MM.1S (cell line): Measurements from ENCODE around the gene ZNF142.

Experiments used
- EZH2 ChIP-seq: fragments of 300-600 bp; sonication (generic); optimal IDR thresholded peaks from 2 replicates; pipeline ENCODE3; 2017; ENCODE audit warnings: low read depth, mild to moderate bottlenecking, antibody characterized with exemption, low read length, mixed read lengths
- EZH2phosphoT487 ChIP-seq: fragments of 300-600 bp; sonication (generic); IDR thresholded peaks from 2 replicates; pipeline ENCODE4 v1.6.1; 2018; ENCODE audit warnings: antibody characterized with exemption, low read length

- no peak for TF ChIP-seq EZH2phosphoT487
- TF ChIP-seq EZH2 = no peak
These were observed 36.1 kb downstream of the ZNF142 start for GRCh38 chr2:218623366-218623705.
